Sigmoid colon (tissue), 4 donors: Measurements from ENCODE around the gene NCAPG2.

Source experiments
- EP300 ChIP-seq, 4 donors: sonication (generic); formaldehyde crosslinking; IDR thresholded peaks; one replicate each; pipeline ENCODE4 v1.6.1; 2017; ENCODE audit warnings: antibody characterized with exemption in 4 of 4
- POLR2A ChIP-seq, 2 donors: fragments of 450-650 bp; IDR thresholded peaks; one replicate each; pipeline ENCODE4 v1.6.1; 2016; ENCODE audit warnings: antibody characterized with exemption in 2 of 2, mild to moderate bottlenecking in 2 of 2, moderate library complexity in 2 of 2
- POLR2AphosphoS5 ChIP-seq, 4 donors: sonication (generic); formaldehyde crosslinking; IDR thresholded peaks; one replicate each; pipeline ENCODE4 v1.6.1; 2017; ENCODE audit warnings: antibody characterized with exemption in 4 of 4
- TF ChIP-seq, protein P1 (sequence below), 4 experiments: fragments of 450-650 bp in 3 of 4; fragments of 200-600 bp in 1 of 4; IDR thresholded peaks; one replicate each; pipeline ENCODE4 v1.5.1; 2016 to 2019; ENCODE audit warnings: antibody characterized with exemption in 4 of 4, mild to moderate bottlenecking in 3 of 4, moderate library complexity in 2 of 4

DNA sequence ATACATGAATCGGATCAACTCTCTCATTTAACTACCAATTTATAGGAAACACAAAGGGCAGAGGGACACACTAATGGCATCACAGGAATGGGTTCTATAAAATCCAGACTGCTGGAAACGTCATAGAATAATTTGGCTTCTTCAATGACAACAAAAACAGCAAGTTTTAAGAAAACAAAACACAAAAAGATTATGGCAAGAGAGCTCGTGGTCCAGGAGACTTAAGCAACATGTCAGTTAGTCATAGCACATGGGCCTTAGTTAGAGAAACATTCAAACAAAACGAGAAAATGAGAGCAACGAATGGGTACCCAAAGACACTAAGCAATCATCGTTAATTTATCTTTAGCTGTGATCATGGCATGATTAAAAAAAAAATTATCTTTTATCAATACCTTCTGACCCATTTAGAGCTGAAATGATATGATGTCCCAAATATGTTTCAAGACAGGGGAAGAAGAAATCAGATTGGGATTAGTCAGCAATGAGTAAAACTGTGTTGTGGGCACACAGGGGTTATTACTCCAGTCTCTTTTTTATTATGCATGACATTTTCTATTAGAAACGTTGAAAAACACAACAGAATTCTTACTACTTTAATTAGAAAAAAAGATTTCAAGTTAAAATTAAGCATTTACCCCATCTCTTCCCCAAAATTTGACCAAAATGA is 28.3 kb downstream of the NCAPG2 start:
- TF ChIP-seq, protein P1, sequence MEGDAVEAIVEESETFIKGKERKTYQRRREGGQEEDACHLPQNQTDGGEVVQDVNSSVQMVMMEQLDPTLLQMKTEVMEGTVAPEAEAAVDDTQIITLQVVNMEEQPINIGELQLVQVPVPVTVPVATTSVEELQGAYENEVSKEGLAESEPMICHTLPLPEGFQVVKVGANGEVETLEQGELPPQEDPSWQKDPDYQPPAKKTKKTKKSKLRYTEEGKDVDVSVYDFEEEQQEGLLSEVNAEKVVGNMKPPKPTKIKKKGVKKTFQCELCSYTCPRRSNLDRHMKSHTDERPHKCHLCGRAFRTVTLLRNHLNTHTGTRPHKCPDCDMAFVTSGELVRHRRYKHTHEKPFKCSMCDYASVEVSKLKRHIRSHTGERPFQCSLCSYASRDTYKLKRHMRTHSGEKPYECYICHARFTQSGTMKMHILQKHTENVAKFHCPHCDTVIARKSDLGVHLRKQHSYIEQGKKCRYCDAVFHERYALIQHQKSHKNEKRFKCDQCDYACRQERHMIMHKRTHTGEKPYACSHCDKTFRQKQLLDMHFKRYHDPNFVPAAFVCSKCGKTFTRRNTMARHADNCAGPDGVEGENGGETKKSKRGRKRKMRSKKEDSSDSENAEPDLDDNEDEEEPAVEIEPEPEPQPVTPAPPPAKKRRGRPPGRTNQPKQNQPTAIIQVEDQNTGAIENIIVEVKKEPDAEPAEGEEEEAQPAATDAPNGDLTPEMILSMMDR (IDR thresholded peaks at IDR 0.05): no peak
- TF ChIP-seq EP300 (IDR thresholded peaks at IDR 0.05) (no peak), POLR2A (IDR thresholded peaks at IDR 0.05) (no peak), POLR2AphosphoS5 (IDR thresholded peaks at IDR 0.05) (no peak)
